B cell (primary cell): ENCODE measurements around the gene PPWD1.

Source experiments
- EZH2 ChIP-seq: IDR thresholded peaks from 2 replicates; pipeline ENCODE4 v1.6.1; 2012; ENCODE audit warnings: borderline replicate concordance, low read depth, mild to moderate bottlenecking, moderate library complexity, low read length; ENCODE audit not compliant: insufficient read depth, poor library complexity, severe bottlenecking
- TF ChIP-seq, protein P1 (sequence below): fragments of 200-600 bp; IDR thresholded peaks from one replicate; pipeline ENCODE4 v1.8.0; 2022; ENCODE audit warnings: antibody characterized with exemption, mild to moderate bottlenecking

DNA sequence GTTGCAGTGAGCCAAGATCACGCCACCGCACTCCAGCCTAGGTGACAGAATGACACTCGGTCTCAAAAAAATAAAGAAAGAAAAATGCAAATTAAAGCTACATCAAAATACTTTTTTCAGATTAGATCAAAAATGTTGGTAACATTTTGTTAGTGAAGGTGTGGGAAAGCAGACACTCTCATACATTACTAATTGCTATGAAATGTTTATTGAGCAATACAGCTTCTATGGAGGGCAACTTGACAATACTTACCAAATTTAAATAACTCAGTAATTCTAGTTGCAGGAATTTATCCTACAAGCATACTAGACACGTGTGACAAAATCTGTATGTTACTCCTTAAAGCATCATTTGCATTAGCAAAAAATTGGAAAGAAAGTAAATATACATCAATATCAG lies 56.9 kb downstream of the PPWD1 start:
- TF ChIP-seq, protein P1, sequence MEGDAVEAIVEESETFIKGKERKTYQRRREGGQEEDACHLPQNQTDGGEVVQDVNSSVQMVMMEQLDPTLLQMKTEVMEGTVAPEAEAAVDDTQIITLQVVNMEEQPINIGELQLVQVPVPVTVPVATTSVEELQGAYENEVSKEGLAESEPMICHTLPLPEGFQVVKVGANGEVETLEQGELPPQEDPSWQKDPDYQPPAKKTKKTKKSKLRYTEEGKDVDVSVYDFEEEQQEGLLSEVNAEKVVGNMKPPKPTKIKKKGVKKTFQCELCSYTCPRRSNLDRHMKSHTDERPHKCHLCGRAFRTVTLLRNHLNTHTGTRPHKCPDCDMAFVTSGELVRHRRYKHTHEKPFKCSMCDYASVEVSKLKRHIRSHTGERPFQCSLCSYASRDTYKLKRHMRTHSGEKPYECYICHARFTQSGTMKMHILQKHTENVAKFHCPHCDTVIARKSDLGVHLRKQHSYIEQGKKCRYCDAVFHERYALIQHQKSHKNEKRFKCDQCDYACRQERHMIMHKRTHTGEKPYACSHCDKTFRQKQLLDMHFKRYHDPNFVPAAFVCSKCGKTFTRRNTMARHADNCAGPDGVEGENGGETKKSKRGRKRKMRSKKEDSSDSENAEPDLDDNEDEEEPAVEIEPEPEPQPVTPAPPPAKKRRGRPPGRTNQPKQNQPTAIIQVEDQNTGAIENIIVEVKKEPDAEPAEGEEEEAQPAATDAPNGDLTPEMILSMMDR, result no peak
- TF ChIP-seq EZH2, result no peak
